ENCODE data around the gene TSHZ2.
"Not testable (repeated sequence)": the region's sequence is repeated elsewhere in the genome, so short reads cannot be mapped to it uniquely, and the experiment has no call there.

The TSHZ2 gene

DNA sequence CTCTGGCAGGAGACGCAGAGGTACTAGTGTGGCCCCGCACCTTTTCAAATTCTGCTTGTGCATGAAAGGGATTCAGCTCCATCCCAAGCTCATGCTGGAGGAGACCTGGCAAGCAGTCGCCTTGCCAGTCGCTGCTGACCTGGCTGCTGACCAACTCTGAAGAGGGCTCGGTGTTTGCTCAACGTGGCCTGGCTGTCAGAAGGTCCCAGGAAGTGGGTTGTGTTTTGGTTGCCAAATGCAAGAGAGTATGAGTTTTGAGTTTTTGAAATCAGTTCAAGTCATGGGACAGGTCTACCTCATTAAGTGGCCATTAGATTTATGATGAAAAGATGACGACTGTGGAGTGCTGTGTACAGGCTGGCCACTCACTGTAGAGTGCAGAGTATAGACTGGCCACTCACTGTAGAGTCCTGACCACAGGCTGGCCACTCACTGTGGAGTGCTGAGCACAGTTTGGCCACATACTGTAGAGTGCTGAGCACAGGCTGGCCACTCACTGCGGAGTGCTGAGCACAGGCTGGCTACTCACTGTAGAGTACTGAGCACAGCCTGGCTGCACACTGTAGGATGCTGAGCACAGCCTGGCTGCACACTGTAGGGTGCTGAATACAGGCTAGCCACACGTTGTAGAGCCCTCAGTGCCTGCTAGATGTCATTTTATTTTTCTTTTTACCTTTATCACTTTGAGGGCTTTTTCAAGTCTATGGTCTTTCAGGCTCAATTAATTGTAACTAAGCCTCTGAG lies 427.6 kb downstream of the TSHZ2 start:
- no peak for DNase-seq

- DNase-seq, result no peak
Measured at GRCh38 chr20:53402233-53403005, 430.3 kb downstream of the TSHZ2 start.

DNA sequence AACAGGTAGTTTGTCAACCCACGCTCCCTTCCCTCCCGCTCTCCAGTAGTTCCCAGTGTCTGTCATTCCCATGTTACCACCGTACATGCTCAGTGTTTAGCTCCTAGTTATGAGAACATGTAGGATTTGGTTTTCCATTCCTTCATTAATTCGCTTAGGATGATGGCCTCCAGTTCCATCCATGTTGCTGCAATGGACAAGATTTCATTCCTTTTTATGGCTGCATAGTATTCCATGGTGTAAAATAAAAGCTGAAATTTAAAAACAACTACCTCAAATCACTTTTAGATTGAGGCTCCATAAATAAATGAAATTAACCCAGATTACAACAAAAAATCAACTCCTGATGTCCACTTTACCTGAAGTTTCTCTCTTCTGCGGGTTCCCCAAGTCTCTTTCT lies 430.9 kb downstream of the TSHZ2 start:
- DNase-seq, result no peak

DNA sequence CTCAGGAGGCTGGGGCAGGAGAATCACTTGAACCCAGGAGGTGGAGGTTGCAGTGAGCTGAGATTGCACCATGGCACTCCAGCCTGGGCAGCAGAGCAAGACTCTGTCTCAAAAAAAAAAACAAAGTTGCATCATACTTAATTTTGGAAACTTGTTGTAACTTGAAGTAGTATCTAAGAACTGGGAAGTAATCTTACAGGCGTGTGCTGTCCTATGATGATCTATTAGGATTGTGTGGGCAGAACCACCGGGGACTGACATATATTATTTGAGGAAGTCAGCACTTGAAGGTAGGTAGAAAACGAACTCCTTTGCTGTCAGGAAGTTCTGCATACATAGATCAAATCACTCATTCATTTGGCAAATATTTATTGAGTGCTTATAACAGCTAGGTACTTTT lies 433.0 kb downstream of the TSHZ2 start:
- no peak for DNase-seq

GRCh38 chr20:53406580-53406979 lies 434.4 kb downstream of the TSHZ2 start:
- DNase-seq, result no peak

GRCh38 chr20:53408691-53409446 lies 436.7 kb downstream of the TSHZ2 start:
- no peak for DNase-seq

- DNase-seq, result no peak
Measured at GRCh38 chr20:53409447-53409717, 437.2 kb downstream of the TSHZ2 start.

- DNase-seq, result no peak
Measured at GRCh38 chr20:53411129-53411528, 439.0 kb downstream of the TSHZ2 start.

GRCh38 chr20:53411891-53412290 lies 439.7 kb downstream of the TSHZ2 start:
- no peak for DNase-seq

DNA sequence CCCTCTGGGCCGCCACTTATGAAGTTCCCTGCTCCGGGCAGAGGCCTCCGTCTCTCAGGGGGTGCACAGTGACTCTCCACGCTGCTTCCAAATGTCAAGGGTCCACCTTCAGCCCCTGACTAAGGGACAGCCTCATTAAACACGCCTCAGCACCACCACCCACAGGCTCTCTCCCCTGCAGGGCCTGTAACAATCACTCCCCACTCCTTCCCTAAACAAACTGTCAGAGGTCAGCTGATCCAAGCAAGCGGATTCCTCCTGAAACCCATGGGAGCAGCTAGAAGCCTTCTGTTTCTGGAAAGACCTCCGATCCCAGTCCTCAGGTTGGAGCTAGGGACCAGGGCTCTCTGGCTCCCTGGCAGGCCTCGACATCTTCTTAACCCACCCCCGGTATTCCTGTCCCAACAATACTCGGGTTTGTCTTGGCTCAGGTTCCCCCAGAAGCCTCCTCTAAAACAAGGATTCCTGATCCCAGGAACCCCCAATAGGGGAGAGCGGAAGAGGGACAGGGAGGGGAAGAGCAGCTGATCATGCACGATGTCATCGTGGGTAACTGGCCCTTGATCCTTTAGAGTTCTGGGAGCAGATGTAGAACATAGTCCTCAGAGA lies 440.5 kb downstream of the TSHZ2 start:
- DNase-seq, result no peak

GRCh38 chr20:53413186-53413631 lies 441.1 kb downstream of the TSHZ2 start:
- no peak for DNase-seq

- DNase-seq, result not testable (repeated sequence)
Measured at GRCh38 chr20:53413845-53414244, 441.7 kb downstream of the TSHZ2 start.

GRCh38 chr20:53419693-53420460 lies 447.7 kb downstream of the TSHZ2 start:
- DNase-seq, result no peak

GRCh38 chr20:53421343-53421742 lies 449.2 kb downstream of the TSHZ2 start:
- DNase-seq, result no peak

- DNase-seq, result no peak
Measured at GRCh38 chr20:53422039-53422438, 449.9 kb downstream of the TSHZ2 start.

GRCh38 chr20:53423587-53424146 lies 451.5 kb downstream of the TSHZ2 start:
- DNase-seq, result no peak

GRCh38 chr20:53425481-53425880 lies 453.3 kb downstream of the TSHZ2 start:
- no peak for DNase-seq

- DNase-seq, result no peak
Measured at GRCh38 chr20:53425941-53426340, 453.8 kb downstream of the TSHZ2 start.

- no peak for DNase-seq
Measured at GRCh38 chr20:53426766-53427312, 454.7 kb downstream of the TSHZ2 start.

DNA sequence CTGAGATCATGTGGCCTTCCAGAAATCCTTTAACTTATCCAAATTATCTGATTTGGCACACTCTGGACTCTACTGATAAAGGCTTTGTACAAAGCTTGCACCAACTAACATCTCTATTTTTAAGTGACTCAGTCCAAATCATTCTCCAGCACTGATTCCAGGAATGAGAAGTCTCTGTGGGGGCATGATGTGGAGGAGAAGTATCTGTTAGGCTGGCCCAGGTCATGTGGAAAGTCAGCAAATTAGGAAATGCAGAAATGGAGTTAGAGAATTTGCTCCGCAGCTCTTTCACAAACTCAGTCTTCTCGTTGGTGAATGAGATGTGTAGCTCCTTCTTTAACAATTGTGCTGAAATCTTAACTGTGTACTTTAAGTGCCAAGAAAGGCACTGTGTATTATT lies 455.8 kb downstream of the TSHZ2 start:
- no peak for DNase-seq

GRCh38 chr20:53428588-53428987 lies 456.4 kb downstream of the TSHZ2 start:
- no peak for DNase-seq

GRCh38 chr20:53428996-53429395 lies 456.8 kb downstream of the TSHZ2 start:
- no peak for DNase-seq

Measured in HCEC 1CT (cell line).